Heart right ventricle (tissue), 16 donors: ENCODE results near the gene RBPMS2. TPM values are rescaled to one million over a fixed set of nuclear protein-coding genes. Genes with fewer than 3 reads are reported as not detected.
A peak's percentile ranks its signal among the peaks of the same experiment; 100 is the strongest.

Experiments used
- ATAC-seq, 8 donors: fragments of 200-7000 bp; cut with Tn5 transposase; one replicate each; pipeline ENCODE4 v1.9.1; 2020; ENCODE audit warnings: mild to moderate bottlenecking in 8 of 8, moderate library complexity in 8 of 8, moderate number of reproducible peaks in 1 of 8
- DNase-seq, 2 donors: peaks; one replicate each; pipeline ENCODE4 v3.0.0-alpha.2; 2020
- H3K27ac ChIP-seq, 10 donors: fragments of 200-600 bp; sonication (generic) in 2 of 10; one replicate each; pipeline versions ENCODE4 v1.5.0 to v1.8.0; 2020 to 2022; ENCODE audit warnings: mild to moderate bottlenecking in 3 of 10
- H3K27me3 ChIP-seq, 7 donors: fragments of 200-600 bp; one replicate each; pipeline ENCODE4 v1.8.0; 2021 to 2022; ENCODE audit warnings: mild to moderate bottlenecking in 2 of 7
- H3K36me3 ChIP-seq, 9 donors: fragments of 200-600 bp; sonication (generic) in 1 of 9; one replicate each; pipeline versions ENCODE4 v1.5.0 to v1.8.0; 2020 to 2022; ENCODE audit warnings: mild to moderate bottlenecking in 2 of 9
- H3K4me1 ChIP-seq, 9 donors: fragments of 200-600 bp; sonication (generic) in 1 of 9; one replicate each; pipeline versions ENCODE4 v1.5.0 to v1.8.0; 2020 to 2022; ENCODE audit warnings: mild to moderate bottlenecking in 4 of 9
- H3K4me3 ChIP-seq, 10 donors: fragments of 200-600 bp; sonication (generic) in 2 of 10; one replicate each; pipeline versions ENCODE4 v1.5.0 to v1.8.0; 2020 to 2022; ENCODE audit warnings: mild to moderate bottlenecking in 7 of 10, moderate library complexity in 2 of 10
- H3K9me3 ChIP-seq, 11 donors: fragments of 200-600 bp in 10 of 11; sonication (generic) in 2 of 11; one replicate each; pipeline versions ENCODE4 v1.5.0 to v1.8.0; 2013 to 2022; ENCODE audit warnings: mild to moderate bottlenecking in 2 of 11, control low read depth in 1 of 11, moderate library complexity in 1 of 11
- WGBS, 2 donors: extraction: QIAGEN DNeasy Blood & Tissue Kit; methylation state at CpG; one replicate each; pipeline ENCODE4 v1.1.7; 2013; ENCODE audit warnings: inconsistent platforms in 1 of 2; 5-methylcytosine and 5-hydroxymethylcytosine counted together
- intact Hi-C, 10 donors: fragments of 100-400 bp; cut with DNase I; formaldehyde crosslinking; loops; one replicate each; pipeline versions ENCODE4 v1.11.1 to v1.14.2; 2022
- polyA plus RNA-seq, 2 donors: library from polyadenylated mRNA; stranded (reverse); fragments of 200-250 nt; gene quantifications; one replicate each; pipeline ENCODE4 v1.2.3, GENCODE V29; 2013
- total RNA-seq, 10 donors: library from RNA; stranded (reverse); fragmentation: NEBNext Ultra II Directional in 3 of 10; extraction: Animal tissue kit (Norgen Biotek cat#: 25700) in 3 of 10; gene quantifications; one replicate each; pipeline versions ENCODE4 v1.2.1 to v1.2.4, GENCODE V29; 2021 to 2023
- TF ChIP-seq, protein P1 (sequence below), 9 donors: fragments of 200-600 bp; sonication (generic) in 2 of 9; IDR thresholded peaks; one replicate each; pipeline versions ENCODE4 v1.5.0 to v1.8.0; 2021 to 2022; ENCODE audit warnings: antibody characterized with exemption in 9 of 9, mild to moderate bottlenecking in 5 of 9, moderate library complexity in 1 of 9
- donor health status: Arrhythmogenic right ventricular cardiomyopathy.
- donor health status: ischemic (EF 13 %, LVEDD 7.1; RV severe dilation, severe dysfunction).
- donor health status: healthy with polysubstance abuse.
- donor health status: DM: no; HTN: yes; CAD: no.
- donor health status: DM: no; HTN: no; CAD: no.
- donor health status: ischemic (EF 25% LVEDD 6.9; RV normal size, moderate dysfunction).
- donor health status: ischemic (EF 25% LVEDD 5.7; RV mildly dilated, moderate dysfunction).
- donor health status: healthy.
- donor health status: DM: yes; HTN: yes; CAD: no.
- donor health status: Ischemic cardiomyopathy.
- donor health status: ischemic (EF 35%, LVEDD 5.7; RV mildly dilated, moderate dysfunction).
- donor health status: nonischemic (EF 11% LVEDD 7.7; RV severe dilation, severe dysfunction).
- donor health status: DM: yes; HTN: yes; CAD: no.
- donor health status: PGD.
- donor health status: ischemic (EF 29% LVEDD 5.4; RV normal size, mild dysfunction).
- donor health status: nonischemic (EF 23%, LVEDD 6.1; RV moderate dilation, normal function).

RBPMS2 gene
- total and polyA plus RNA-seq, 12 donors: 177 to 310 (median 213) TPM

GRCh38 chr15:64808785-64809453 is 33.5 kb upstream of the RBPMS2 start:
- intact Hi-C loops: loop anchor here in 3 of 10 donors (1.0 to 5.0 kb wide), 4 partner anchors 67 to 122 kb away; no protein-coding TSS in a partner anchor
- H3K4me3 ChIP-seq: no peak overlapping the region
- no peak overlapping the region for H3K27ac ChIP-seq
- peaks cover 0 to 5% (median 0%) of the 10 kb centered on the region in 7 donors for H3K27me3 ChIP-seq
- WGBS, 2 donors: 69% methylated on average over 10 of the region's 10 CpGs
- ATAC-seq (no peak), DNase-seq (no peak)
- H3K36me3 ChIP-seq: no peaks in the 10 kb centered on the region
- H3K4me1 ChIP-seq: peaks cover 0 to 23% (median 6%) of the 10 kb centered on the region in 9 donors
- H3K9me3 ChIP-seq: no peaks in the 10 kb centered on the region
- TF ChIP-seq, protein P1, sequence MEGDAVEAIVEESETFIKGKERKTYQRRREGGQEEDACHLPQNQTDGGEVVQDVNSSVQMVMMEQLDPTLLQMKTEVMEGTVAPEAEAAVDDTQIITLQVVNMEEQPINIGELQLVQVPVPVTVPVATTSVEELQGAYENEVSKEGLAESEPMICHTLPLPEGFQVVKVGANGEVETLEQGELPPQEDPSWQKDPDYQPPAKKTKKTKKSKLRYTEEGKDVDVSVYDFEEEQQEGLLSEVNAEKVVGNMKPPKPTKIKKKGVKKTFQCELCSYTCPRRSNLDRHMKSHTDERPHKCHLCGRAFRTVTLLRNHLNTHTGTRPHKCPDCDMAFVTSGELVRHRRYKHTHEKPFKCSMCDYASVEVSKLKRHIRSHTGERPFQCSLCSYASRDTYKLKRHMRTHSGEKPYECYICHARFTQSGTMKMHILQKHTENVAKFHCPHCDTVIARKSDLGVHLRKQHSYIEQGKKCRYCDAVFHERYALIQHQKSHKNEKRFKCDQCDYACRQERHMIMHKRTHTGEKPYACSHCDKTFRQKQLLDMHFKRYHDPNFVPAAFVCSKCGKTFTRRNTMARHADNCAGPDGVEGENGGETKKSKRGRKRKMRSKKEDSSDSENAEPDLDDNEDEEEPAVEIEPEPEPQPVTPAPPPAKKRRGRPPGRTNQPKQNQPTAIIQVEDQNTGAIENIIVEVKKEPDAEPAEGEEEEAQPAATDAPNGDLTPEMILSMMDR (IDR thresholded peaks at IDR 0.05): no peak

GRCh38 chr15:64807751-64808222 is 32.4 kb upstream of the RBPMS2 start:
- 59 to 73% methylated on average over 6 of the region's 6 CpGs for WGBS, 2 donors
- TF ChIP-seq, protein P1 (IDR thresholded peaks at IDR 0.05): no peak
- H3K36me3 ChIP-seq: no peaks in the 10 kb centered on the region
- peaks cover 0 to 25% (median 7%) of the 10 kb centered on the region in 9 donors for H3K4me1 ChIP-seq
- H3K4me3 ChIP-seq: no peak overlapping the region
- H3K9me3 ChIP-seq: no peaks in the 10 kb centered on the region
- peak overlapping the region in 4 of 10 donors; percentile 7 to 31 (median 26) for H3K27ac ChIP-seq
- DNase-seq (no peak), ATAC-seq (peak in 1 of 8 donors; percentile 5)
- intact Hi-C loops: loop anchor here in 2 of 10 donors (2.0 to 5.0 kb wide), 3 partner anchors 65 to 120 kb away; no protein-coding TSS in a partner anchor
- H3K27me3 ChIP-seq: peaks cover 0 to 5% (median 0%) of the 10 kb centered on the region in 7 donors

DNA sequence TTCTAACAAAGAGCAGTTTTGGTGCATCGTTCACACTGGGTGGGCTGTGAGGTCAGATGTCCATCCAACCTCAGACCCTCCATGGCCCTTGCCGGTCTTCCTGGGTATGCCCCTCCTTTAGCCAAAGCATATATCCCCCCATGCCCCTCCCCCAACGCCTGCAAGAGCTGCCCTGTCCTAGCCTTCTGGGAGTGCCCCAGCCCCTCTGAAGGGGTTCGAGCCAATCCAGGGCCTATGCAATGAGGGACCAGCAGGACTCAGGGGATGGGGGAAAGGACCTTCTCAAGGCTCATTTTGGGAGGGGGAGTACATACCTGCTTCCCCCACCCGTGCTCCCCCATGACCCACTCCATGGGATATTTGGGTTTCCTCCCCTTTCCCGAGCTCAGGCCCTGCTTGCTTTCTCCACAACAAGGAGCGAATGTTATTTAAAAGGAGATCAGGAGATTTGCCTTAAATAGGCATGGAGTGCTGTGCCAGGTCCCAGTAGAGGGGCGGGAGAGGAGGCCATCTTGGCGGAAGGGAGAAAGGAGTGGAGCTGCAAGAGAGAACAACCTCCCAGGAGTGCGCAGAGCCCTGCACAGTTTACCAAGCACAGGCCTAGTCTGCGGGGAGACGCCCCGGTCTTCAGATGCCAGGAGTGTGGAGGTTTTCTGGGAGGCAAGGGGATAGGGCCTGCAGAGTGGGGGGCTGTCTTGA is 31.8 kb upstream of the RBPMS2 start:
- Histone ChIP-seq H3K9me3 (no peaks in the 10 kb centered on the region), H3K27ac (peak overlapping the region in 4 of 10 donors; percentile 7 to 31 (median 26)), H3K4me3 (no peak overlapping the region), H3K4me1 (peaks cover 0 to 30% (median 12%) of the 10 kb centered on the region in 9 donors), H3K27me3 (peaks cover 0 to 5% (median 0%) of the 10 kb centered on the region in 7 donors), H3K36me3 (no peaks in the 10 kb centered on the region)
- intact Hi-C loops: loop anchor here in 2 of 10 donors (5.0 kb wide), 2 partner anchors 65 to 120 kb away; no protein-coding TSS in a partner anchor
- DNase-seq: no peak
- peak in 1 of 8 donors; percentile 4 for ATAC-seq
- WGBS, 2 donors: 58 to 63% methylated on average over 13 of the region's 13 CpGs
- TF ChIP-seq, protein P1 (IDR thresholded peaks at IDR 0.05): no peak

DNA sequence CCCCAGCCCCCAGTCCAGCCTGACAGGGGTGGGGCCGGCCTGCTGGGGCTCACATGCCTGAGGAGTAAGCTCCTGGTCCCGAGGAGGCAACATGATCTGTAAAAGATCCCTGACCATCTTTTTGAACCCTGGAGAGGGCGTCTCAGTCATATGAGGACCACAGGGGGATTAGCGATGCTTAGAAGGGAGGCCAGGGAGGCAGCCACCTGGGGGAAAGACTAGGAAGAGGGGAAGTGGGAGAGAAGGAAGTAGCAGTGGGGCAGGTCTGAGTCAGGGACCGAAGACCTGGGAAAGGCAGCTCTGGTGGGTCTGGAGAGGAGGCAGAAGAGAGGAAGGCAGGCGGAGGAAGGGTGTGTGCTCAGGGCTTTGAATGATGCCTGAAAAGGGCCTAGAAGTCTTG is 31.1 kb upstream of the RBPMS2 start:
- Histone ChIP-seq H3K4me3 (no peak overlapping the region), H3K9me3 (no peaks in the 10 kb centered on the region), H3K27ac (peak overlapping the region in 1 of 10 donors; percentile 15), H3K36me3 (no peaks in the 10 kb centered on the region), H3K4me1 (peaks cover 0 to 37% (median 14%) of the 10 kb centered on the region in 9 donors), H3K27me3 (peaks cover 0 to 5% (median 0%) of the 10 kb centered on the region in 7 donors)
- ATAC-seq: no peak
- 72 to 80% methylated on average over 6 of the region's 6 CpGs for WGBS, 2 donors
- no peak for DNase-seq
- TF ChIP-seq, protein P1 (IDR thresholded peaks at IDR 0.05): no peak
- intact Hi-C loops: loop anchor here in 2 of 10 donors (5.0 kb wide), 2 partner anchors 64 to 119 kb away; no protein-coding TSS in a partner anchor
